Inferior parietal cortex (tissue), 1 donor: ENCODE results near the gene EFNA3.
A peak's percentile ranks its signal among the peaks of the same experiment; 100 is the strongest.

ENCODE experiments used
- DNase-seq: peaks from one replicate; pipeline ENCODE4 v3.0.0-alpha.2; 2016; ENCODE audit errors: extremely low spot score

Gene EFNA3

DNA sequence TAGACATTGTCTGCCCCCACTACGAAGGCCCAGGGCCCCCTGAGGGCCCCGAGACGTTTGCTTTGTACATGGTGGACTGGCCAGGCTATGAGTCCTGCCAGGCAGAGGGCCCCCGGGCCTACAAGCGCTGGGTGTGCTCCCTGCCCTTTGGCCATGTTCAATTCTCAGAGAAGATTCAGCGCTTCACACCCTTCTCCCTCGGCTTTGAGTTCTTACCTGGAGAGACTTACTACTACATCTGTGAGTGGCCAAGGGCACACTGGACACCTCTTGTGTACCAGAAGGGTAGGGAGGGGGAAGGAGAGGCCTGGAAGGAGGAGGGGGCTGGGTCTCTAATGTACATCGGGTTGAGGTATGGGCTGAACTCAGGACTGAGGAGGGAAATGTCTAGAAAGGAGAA, 11.9 kb upstream of the EFNA3 start:
- no peak for DNase-seq

DNA sequence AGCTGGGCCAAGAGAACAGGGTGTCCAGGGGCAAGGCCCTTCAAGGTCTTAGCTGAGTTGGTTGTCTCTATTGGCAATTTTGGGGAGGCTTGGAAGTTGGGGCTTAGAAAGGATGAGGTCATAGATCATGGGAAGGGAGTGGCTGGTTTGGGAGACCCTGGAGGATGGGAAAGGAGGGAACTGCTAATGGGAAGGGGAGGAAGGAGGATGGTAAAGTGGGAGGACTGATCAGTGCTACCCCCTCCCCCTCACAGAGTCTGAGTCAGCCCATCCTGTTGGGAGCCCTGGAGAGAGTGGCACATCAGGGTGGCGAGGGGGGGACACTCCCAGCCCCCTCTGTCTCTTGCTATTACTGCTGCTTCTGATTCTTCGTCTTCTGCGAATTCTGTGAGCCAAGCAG, 10.0 kb upstream of the EFNA3 start:
- no peak for DNase-seq

DNA sequence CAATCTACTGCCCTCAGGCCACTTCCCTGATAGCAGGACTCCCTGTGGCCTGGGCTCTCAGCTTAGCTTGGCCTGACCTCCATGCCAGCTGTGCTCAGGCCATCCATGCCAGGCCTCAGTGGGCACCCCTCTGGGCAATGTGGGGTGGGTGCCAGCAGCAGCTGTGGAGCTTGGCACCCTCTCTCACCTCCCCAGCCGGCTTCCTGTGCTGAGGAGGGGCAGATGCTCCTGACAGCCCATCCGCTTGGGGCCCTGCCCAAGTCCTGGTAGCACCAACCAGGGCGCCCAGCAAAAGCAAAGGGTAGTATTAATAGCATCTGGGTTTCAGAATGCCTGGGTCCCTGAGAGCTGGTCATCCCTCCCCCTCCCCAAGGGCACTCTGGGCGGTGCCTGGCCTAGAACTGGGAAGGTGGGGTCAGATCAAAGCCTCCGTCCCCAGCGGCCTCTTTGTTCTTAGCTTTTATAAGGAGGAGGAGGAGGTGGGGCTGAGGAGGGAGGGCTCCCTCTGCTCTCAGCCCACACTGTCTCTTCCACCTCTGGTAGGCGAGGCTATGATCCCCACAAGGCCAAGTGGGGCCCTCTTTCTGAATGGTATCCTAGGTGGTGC, 9.0 kb upstream of the EFNA3 start:
- no peak for DNase-seq

DNA sequence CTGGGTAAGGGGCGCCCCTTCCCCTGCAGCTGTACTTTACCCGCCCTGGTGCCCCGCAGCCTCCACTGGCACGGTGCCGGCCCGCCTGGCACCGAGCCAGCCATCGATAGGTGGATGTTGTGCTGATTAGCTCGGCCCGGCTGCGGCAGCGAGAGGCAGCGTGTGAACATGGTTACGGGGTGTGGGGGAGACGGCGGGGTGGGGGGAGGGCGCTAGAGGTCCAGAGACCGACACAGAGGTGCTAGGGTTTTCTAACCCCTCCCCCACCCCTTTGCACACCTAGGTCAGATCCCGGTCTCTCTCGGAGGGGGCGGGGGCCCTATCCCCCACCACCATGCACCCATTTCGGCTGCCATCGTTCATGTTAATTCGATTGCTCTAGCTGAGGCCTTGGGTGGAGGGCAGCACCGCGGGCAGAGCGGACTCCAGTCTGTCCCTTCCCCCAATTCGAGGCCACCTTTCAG, 8.4 kb upstream of the EFNA3 start:
- no peak for DNase-seq

DNA sequence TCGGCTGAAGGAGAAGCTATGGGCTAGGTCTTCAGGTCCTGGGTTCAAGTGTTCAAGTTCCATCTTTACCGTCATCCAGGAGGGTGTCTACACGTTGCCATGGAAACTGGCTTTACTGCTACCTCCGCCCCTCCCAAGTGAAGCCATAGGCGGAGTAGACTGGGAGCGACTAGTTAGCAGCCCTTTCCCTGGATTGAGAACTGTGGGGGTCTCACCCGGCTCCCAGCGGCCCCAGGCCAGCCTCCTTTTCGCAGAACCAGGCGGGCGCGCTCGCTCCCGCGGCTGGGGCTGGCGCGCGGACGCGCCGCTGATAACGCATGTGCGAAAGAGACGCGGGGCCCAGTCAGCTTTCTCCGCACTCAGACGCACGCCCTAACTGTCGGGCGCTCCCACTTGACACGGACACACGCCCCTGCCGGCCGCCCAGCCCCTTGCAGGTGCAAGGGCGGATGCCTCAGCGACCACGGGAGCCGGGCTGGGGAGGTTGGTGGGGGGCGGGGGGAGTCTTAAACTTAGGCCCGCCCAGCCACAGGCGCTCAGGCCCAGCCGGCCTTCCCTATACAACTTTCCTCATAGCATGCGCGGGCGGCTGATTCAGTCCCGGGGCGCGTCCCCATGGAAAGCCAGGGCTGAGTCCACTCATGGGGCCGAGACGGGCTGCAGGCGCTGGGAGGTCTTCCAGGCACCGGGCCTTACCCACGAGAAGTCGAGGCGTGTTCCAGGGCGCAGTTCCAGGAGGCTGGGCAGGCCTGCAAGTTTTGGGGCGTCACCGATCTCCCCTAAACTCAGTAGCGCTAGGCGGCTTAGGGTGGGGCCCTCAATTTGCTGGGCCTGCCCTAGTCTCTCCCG, 7.7 kb upstream of the EFNA3 start:
- DNase-seq = peak; percentile 75

DNA sequence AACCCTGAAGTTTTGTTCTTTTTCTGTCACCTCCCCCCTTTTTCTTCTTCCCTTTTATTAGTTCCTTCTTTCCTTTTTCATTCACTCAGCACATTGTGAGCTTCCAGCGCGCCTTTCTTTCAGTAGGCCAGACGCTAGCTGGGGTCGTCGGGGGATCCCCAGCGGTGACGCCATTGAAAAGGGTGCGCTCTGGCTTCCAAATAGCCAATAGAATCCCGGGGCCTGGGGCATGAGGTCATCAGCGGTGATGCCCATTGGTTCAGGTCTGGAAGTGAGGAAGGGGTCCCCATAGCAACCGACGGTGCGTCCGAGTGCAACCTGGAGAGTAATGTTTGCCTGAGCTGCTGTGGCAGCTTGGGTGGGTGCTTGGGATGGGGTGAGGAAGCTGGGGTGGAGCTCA, 6.9 kb upstream of the EFNA3 start:
- DNase-seq = no peak

DNA sequence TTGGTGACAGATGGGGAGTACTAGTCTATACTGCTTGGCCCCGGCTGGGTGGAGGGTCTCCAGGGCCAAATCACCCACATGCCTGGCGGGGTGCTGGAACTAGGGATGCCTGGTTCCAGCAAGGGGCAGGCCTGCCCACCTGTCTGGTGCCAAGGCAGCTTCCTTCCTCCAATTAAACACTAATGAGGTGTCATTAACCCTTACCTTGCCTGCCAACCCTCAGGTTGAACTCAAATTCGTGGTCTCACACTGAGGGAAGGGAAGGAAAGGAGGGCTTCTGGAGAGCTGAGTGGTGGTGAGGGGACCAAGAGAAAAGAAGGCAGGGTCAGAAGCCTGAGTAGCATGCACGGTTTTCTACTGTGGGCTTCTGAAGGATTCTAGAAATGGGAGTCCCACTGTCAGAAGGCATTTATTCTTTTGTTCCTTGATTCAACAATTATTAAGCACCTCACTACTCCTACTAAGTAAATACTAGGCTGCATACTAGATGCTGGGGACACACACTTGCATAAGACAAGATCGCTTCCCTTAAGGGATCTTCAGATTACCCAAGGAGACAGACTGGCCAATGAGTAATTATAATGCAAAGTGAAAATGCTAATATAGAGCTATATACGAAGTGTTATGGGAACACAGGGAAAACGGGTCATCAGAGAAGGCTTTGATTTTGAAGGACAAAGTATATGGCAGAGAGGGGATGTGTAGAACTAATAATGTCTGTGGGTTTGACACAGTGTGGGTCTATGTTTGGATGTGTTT, 5.9 kb upstream of the EFNA3 start:
- no peak for DNase-seq

DNA sequence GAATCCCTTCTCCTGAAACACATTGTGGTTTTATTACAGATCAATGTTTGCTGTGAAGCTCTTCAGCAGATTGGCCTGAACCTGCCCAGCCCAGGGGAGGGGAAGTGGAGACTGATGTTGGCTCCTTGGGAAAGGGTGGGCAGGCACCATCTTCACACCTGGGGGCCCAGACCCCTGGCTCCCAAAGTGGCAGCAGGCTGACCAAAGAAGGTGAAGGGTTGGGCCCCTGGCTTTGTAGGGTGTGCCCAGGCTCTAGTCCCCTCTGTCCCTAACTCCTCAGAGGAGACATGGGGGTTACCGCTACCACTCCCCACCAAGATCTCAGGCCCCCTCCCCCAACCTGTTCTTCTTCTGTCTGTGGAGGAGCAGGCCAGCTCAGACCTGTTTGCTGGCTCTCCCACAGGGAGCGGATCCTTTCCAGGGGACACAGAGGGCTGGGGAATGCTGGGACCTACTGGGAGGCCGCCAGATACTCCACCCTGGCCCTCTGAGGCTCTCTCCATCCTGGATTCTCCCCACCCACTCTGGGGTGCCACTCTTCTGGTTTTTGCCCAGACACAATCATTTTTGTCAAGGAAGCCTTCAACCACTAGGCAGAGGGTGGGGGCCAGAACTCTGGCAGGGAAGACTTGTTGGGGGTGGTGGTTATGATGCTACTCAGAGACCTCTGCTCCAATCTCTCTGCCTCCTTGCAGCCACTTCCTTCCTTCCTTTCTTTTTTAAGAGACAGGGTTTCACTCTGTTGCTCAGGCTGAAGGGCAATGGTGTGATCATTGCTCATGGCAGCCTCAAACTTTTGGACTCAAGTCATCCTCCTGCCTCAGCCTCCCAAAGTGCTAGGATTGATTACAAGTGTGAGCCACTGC, 5.0 kb upstream of the EFNA3 start:
- DNase-seq = no peak

DNA sequence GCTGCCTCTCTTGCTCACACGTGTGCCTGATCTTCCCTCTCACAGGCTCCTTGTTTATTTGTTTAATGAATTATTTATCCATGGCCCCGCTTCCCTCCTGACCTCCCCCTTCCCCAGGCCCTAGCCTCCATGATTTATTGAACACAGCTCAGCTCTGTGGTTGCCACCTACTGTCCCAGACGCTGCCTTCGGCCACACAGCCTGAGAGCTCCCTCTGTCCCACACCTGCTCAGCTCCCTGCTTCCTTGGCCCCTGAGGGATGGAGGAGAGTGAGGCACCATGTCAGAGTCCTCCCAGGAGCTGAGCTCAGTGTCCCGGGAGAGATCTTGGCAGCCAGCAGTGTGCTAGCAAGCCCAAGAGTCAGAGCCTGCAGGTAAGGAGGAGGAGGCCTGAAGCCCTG, 3.1 kb upstream of the EFNA3 start:
- no peak for DNase-seq

DNA sequence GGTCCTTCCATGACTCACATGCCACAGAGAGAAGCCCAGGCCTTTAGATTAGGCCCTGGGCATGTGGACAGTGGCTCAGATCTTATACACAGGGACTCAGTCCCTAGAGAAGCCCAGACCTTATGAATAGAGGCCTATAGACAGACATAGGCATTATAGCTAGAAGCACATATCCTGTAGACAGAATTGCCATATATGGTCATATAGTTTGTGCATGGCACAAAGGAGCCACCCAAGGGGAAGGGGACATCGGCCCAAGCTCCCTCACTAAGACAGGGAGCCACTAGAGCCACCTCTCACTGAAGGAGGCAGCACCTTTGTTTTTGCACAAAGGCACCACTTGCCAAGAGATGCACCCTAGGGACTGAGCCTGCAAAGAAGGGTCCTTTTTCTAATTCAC, 2.3 kb upstream of the EFNA3 start:
- DNase-seq = no peak

DNA sequence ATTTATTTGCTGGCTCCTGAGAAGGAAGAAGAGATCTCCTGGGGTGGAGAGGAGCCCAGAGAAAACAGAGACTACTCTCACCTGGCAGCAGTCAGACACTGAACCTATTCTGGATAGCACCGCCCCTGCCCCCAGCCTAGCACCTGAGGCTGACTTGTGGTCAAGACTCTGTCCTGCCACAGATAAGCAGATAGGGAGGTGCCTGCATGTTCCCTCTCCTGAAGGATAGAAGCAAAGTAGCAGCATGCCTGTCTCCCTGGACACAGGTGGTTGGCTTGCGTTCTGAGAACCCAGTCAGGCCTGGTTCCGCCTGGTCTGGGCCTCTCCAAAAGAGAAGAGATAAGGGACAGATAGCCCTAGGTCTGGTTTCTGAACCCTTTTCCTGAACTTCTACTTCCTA, 1.3 kb upstream of the EFNA3 start:
- no peak for DNase-seq

DNA sequence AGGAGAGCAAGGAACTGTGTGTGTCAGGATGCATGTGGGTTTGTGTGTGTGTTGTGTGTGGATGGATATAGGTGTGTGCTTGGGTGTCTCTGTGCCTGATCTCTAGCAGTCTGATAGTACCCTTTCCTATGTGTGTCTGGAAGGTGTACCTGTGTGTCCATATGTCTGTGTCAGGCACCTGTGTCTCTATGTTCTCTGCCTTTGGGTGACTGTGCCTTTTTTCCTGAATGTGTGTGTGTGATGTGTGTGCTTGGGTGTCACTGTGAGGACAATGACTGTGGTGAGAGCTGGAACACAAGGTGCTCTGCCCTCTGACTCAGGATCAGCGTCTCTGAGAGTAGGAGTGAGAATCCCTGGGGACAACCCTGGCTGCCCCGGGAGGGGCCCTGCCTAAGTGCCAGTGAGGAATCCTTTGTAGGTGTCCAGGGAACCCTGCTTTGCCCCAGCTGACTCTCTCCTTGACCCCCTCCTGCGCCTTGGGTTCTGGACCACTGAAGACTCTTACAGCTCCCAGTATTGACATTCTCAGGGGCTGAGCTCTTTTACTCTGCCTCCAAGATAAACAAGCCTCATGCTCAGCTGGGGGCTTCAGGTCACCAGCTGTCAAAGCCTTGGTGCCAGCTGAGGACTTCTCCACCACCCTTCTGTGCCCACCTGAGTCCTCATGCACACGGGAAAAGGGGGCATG, 735 bp upstream of the EFNA3 start:
- DNase-seq = no peak

DNA sequence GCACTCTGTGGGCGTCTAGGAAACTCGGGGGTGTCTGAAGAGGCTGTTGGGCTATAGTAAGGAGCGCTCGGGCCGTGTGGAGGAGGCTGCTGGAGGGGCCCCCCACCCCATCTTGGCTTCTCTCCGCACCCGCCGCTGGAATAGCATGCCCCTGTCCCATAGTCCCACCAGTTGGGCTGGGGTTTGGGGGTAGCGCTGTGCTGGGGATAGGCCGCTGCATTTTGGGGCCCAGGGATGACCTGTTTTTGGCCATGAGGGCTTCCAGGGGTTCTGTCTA, 511 bp downstream of the EFNA3 start:
- no peak for DNase-seq

DNA sequence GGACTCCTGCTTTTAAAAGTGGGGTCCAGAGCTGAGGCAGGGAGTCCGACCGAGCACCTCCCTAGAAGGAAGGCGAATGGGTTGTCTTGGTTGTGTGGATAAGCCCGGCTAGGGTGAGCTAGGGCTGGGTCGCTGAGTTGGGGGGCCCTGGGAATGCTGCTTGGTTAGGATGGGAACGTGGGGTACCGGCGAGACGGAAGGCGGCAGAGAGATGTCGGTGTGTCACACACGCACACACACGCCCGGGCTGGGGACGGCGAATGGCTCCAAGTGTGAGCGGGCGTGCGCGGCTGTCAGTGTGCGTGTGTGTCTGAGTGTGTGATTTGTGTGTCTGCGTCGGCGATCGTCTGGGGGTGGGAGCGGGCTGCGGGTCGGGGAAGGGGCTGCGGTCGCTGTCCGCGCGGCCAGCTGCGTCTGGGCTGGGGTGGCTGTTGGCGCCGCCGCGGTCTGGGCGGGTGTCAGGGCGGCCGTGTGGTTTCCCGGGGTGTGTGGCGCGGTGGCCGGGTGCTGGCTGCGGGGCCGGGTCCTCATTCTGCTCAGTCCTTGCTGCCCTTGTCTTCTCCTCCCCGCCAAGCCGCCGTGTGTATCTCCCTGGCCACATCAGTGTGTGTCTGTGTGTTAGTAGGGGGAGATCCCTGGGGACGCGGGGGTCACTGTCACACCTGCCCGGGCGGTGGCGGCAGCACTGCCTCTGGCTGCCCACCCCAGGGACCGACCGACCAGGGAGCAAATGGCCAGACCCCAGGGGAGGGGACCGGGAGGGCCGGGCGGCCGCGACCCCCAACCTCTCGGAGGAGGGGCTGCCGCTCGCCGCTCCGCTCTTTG, 1.1 kb downstream of the EFNA3 start:
- DNase-seq = no peak

DNA sequence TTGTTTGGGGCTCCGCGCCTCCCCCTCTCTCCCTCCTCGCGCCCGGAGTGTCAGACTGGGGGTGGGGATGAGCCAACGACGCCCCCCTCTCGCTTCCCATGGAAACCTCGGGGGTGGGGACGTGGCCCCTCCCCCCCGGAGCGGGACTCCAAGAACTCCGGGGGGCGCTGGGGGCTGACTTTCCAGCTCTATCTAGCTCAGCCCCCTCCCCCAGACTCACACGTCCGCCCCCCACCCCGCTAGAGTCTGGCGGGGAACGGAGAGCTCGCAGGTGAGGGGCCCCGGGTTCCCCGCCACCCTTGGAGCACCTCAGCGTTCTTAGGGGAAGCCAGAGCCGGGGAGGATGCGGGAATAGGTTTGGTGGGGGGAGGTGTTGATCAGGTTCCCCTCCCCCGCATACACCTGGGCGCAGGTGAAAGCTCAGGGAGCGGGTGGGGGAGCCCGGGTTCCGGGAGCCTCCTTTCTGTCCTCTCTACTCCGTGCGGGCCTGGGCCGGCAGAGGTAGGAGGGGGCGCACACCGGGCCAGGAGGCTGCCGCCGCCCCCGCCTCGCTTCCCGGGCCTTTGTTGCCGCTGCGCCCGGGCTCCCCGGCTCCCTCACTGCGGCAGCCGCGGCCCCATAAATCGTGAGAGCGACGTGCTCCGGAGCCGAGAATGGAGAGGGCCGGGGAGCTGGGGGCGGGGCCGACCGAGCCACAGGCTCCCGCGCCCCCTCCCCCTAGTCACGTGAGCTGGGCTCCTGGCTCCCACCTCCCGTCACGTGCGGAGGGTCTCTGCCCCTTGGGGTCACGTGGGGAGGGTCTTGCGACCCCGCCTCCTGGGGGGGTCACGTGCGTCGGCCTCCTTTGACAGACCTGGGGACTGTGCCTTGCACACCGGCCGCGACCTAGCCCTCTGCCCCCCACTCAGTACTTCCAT, 1.9 kb downstream of the EFNA3 start:
- no peak for DNase-seq

DNA sequence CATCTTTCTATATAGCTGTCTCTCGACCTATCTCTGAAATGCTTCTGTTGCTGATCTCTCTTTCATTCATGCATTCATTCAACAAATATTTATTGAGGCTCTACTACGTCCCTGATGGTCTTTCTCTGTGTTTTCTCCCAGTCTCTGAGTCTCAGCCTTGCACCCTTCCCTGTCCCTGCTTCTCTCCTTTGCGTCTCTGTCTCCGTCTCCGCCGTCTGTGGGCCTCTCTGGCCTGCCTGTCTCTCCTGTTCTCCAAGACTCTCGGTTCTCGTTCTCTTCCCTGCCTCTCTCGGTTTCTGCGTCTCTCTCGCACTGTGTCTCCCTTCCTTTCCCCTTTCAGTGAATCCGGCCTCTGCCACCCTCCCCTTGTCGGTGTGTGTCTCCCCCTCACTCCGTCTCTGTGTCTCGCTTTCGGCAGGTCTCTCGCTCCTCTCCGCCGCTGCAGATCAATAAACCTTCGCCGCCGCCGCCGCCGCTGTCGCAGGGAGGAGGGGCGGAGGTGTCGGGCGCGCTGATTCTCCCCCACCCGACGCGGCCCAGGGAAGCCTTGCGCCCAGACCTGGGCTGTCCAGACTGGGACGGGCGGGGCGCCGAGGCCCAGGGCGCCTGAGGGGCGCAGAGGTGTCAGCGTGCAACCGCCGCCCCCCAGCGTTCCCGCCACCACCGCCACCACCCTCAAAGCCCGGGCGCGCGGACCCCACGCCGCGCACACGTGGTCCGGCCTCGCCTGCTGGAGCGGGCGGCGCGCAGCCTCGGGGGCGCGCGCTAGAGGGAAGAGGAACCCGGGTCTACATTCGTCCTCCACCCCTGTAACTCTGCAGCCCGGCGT, 3.0 kb downstream of the EFNA3 start:
- no peak for DNase-seq

DNA sequence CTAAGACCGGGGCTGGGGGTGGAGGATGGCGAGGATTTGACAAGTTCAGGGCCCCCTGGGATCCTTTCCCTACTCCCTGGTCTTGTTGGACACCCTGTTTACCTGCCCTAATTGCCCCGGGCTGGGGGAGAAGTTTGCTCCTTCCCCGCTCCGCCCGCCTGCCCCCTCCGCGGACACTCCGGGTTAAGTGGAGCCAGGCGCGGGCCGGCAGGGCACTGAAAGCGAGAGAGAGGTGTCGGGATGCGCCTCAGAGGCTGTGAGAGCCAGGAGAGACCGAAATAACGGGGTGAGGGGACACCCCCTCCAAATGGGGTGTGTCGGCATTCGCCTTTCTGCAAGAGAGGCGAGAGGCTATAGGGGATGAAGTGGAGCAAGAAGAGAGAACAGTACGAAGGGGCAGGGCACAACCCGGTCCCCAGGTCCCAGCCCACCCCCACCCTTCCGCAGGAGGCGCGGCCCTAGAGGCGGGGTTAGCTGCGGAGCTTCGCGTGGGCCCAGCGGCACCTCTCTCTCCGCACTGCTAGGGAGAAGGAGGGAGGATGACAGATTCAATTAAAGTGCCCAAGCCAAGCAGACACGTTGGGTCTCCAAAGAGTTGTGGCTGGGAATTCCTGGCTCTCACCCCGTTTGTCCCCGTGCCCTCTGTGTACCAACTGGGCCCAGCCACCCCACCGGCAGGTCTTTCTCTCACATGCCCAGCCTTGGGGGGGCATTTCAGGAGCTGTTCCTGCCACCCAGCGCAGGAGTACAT, 3.8 kb downstream of the EFNA3 start:
- DNase-seq = no peak

DNA sequence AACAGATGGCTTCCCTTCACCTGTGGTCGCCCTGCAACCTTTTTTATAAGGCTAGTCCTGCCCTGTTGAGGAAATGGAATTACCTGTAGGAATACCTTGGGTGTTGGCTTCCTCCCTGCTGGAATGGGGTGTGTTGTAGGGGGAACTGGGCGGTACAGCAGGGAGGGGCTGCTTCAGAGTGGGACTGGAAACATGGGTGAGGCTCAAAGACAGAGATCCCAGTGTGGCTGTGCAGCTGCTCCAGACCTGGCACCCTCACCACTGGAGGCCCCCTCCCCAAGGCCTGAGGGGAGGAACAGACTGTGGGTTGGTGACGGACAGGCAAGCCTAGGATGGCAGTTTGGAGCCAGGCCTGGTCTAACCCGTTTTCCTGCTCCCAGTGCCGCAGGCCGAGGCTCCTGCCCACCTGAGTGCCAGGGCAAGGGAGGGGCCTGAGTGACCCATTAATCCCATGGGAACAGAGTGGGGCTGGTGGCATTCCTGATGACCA, 4.5 kb downstream of the EFNA3 start:
- DNase-seq = no peak
